HG03571 (cell line): Measurements from ENCODE around the gene LINC00632.
"Not testable (repeated sequence)": the region's sequence is repeated elsewhere in the genome, so short reads cannot be mapped to it uniquely, and the experiment has no call there.

ENCODE experiments used
- ATAC-seq: cut with Tn5 transposase; IDR thresholded peaks from one replicate; pipeline ENCODE4 v1.9.1; 2021; ENCODE audit not compliant: unreplicated experiment

The LINC00632 gene

DNA sequence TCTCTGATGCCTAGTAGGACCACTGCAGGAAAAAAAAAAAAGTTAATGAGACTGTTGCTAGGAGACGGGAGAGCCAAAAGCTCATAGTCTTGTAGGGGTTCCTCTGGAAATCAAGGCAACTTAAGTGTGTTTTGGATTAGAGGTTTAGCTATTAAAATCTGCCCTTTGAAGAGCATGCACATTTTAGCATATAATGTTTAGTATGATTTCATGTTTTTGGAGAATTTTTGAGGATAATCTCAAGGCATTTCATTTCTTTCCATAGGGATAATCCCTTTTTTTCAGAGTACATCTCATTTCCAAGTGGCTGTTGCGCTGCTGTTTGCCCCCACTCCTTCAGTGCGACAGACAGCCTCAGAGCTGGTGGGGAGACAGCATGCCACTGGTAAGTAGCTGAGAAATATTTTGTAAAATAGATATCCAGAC, at the start of gene LINC00632:
Gene LINC00632 (plus strand): TSS at position 339 of the 426 bp plus-strand sequence.
- no peak for ATAC-seq

DNA sequence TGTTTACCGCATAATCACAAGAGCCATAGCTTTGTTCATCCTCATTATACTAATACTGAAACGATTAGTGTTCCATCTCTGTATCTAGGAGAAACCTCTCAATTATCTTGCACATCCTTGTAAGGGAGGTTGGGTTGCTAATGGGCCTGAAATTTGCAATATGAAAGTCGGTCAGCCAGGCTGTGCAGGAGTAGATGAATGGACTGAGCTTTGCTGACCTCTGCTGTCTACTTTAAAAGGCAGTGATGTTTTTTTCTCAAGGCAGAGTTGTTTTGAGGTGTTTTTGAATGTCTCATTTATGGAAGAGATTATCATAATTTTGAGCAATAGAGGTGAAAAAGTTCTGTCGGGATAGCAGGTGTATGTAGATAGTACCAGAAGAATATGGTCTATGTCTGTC, 47.9 kb upstream of the LINC00632 start:
- ATAC-seq: no peak

DNA sequence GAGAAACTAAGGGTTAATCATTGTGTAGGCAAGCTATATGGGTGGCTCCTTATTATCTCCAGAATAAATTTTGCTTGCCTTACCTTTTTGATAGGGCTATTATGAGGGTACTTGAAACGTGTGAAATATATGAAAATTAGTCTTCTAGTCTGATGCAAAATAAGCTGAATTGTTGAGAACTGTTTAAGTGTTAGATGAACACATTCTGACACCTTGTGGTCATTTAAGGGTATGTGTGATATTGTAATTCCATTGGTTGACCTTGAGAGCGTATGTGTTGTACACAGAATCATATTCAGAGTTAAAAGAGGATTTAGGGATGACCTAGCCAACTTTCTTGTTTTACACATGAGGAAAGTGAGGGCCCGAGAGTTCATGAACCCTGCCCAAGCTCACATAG, 44.6 kb upstream of the LINC00632 start:
- no peak for ATAC-seq

DNA sequence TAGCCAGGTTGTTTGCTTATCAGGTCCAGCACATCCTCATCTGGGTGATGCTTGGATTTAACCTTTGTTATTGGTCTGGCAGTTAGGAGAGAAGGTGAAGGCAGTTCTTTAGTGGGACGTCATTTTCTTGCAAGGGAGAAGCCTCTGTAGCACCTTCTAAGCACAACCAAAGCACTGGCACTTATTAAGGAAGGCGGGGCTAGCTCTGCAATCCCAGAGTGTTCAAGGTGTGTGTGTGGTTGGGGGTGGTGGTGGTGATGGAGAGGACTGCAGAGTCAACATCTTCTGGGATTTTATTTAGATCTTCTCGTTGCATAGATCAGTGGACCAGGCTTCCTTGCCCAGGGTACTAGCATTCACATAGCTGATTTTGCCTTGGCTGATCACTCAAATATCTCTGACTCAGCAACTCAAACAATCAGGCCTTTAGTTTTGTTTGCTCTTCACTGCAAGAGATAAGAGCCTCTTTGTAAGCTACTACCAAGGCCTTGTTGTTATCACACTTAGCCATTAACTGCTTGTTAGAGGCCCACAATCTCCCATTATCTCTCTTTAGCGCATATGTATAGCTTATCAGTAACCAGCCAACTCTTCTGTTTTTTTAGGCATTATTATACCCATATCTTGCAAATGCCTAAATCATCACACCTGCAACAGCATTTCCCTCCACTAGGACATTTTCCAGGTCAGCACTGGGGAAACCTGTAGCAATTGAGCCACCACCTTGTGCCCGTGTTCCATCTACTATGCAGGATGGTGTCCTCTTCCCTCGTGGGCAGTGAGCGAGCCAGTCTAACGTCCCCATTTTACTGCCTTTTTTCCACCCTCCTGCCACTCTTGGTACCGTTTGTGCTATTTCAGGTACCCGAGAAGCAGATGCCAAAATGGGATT, 36.5 kb upstream of the LINC00632 start:
- no peak for ATAC-seq

DNA sequence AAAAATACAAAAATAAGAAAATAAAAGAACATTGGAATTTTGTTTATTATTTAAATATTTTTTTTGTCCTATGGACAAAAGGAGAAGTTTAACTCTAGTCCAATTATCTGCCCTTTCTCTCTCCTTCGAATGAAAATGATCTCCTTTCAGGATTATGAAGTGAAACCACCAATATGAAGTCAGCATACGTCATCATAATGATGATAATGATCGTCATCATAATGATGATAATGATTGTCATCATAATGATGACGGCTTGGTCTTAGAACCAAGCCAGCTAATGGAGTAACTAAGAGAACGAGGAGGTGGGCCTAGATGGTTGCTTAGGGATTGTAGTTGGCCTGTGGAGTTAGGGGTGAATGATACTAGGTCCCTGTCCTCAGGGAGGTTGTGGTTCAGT, 21.9 kb upstream of the LINC00632 start:
- no peak for ATAC-seq

DNA sequence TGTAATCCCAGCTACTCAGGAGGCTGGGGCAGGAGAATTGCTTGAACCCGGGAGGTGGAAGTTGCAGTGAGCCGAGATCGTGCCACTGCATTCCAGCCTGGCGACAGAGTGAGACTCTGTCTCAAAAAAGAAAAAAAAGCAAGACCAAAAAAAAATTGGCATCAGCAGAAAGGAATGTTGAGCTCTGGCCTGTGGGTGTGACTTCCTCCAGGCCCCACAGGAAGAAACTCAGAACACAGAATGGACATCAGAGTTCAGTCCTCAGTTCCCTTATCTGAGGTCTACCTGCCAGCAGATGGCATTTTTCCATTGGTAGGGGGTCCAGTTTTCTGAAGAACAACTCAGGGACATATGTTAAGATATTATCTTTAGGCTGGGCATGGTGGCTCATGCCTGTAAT, 18.0 kb upstream of the LINC00632 start:
- ATAC-seq: not testable (repeated sequence)

DNA sequence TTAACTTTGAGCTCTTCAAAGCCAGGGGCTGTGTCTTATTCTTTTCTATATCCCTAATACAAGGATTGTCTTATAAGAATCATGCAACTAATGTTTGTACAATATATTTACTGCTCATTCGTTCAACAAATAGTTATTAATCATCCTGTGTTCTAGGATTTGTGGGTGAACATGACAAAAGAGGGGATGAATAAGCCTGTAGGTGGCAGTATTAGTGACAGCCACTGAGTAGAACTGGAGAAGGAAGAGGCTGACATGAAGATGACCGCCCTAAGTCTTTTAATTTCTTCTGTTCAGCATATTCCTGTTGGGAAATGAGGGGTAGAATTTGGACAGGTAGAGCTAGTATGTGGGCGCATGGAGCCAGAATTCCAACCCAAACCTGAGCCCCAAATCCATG, 11.9 kb upstream of the LINC00632 start:
- no peak for ATAC-seq

DNA sequence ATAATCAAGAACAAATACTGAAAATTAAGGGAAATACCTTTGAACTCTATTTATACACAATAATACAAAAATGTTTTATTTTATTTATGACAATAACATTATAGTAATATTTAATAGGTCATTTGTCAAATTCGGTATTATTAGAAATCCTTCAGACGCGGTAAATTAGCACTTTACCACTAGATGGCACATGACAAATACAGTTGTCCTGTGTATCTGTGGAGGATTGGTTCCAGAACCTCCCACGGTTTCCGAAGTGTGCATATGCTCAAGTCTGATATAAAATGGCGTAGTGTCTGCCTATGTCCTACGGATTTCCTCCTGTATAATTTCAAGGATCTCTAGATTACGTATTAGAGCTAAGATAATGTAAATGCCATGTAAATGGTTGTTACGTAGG, 8.1 kb upstream of the LINC00632 start:
- no peak for ATAC-seq

DNA sequence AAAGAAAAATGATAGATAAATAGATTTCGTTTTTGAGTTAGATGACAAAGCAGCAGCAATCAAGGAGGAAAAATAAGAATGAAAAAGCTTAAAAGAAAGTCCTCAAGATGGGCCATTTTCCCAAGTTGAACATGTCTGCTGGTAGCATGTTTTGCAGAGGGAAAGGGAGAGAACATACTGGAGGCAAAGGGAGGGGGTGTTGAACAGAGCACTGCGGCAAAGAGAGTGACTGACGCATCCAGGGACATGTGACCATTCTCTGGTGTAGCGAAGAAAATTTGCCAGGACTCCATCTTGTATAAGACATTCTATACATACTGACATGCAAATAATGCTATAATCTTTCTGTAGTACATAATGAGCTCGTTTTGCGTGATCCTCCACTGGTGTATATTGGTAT, 1.2 kb downstream of the LINC00632 start:
- no peak for ATAC-seq

DNA sequence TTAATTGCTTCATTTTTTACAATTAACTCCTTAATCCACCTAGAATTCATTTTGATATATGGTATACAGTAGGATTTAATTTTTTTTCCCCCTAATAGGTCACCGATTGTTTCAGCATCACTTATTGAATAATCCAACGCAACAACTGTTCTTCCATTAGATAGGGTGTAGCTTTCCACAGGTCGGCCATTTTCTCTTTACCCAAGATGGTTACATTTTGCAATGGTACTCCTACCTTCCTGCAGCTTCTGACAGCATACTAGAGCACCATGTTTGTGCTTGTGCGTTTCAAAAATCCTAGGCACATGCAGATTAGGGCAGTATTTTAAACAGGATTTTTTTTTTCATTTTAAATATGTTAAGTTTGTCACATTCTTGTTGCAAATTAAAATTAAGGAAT, 2.3 kb downstream of the LINC00632 start:
- no peak for ATAC-seq

DNA sequence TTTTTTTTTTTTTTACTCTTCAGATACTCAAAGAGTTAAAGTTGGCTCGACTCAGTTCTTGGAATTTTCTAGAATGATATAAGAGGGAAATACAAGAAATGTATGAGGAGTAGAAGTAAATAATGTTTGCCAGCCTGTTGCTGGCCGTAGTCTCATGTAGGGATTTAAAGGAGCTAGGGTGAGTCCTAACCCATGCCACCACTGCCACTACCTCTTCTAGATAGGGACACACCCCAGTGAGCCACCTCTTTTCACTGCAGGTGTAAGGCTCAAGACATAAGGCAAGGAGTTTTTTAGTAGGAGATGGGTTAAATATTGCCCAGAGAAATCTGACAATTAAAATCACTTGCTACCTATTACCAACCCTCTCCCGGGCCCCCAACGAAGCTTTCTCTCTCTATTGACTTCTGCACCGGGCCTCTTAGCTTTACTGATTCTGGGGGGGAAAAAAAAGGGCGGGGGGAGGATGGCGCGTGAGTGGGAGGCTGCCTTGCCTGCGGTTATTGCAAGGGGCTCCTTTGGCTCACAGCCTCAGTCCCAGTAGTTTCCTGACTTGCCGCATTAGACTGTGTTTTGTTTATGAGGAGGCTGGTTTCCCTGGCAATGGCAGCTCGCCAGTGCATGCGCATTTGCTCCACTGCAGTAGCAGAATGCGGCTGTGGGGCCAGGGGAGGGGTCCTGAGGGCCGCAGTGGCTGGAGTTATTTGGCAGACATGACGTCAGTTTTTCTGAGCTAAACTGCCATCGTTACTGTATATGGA, 3.0 kb downstream of the LINC00632 start:
- ATAC-seq: no peak

DNA sequence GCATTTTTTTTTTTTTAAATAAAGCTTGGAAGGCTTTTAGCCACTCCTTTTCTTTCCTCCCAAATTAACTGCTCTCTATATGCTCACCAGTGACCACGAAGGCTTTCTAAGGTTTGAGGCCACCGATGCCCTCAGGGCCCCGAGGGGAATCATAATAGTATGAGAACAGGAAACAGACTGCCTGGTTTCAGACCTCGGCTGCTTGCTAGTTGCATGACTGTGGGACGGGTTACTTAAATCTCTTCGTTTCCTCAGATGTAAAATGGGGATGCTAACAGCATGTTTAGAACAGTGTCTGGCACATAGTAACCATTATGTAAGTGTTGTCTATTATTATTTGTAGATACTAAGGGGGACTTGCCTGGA, 3.6 kb downstream of the LINC00632 start:
- no peak for ATAC-seq

DNA sequence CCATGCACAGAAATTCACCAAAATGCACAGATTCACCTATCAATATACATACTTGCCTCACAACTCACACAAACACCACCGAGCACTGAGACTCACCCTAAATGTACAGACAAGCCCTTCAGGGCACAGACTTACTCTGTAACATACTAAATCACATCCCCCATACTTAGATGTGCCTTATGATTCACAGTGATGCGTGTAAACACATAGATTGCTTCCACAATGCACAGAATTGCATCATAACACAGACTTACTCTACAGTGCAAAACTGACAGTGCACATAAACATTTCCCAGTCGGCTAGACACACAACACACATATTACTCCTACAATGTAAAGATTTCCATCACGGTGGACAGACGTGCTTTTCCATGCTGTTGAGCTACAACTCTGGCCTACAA, 6.2 kb downstream of the LINC00632 start:
- ATAC-seq: no peak

DNA sequence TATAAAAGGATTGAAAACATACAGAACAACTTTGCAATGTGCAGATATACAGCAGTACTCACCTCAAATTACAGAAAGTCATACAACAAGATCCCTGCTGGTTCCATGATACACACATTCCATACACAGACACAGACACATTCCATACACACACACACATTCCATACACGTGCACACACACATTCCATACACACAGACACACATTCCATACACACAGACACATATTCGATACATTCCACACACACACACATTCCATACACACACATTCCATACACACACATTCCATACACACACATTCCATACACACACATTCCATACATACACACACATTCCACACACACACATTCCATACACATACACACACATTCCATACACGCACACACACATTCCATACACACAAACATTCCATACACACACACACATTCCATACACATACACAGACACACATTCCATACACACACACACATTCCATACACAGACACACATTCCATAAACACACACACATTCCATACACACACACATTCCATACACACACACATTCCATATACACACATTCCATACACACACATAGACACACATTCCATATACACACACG, 13.7 kb downstream of the LINC00632 start:
- no peak for ATAC-seq

DNA sequence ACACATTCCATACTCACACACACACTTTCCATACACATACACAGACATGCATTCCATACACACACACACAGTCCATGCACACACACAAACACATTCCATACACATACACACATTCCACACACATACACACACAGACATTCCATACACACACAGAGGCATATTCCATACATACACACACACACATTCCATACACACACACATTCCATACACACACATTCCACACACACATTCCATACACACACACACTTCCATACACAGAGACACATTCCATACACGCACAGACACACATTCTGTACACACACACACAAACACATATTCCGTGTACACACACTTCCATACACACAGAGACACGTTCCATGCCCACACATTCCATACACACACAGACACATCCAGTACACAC, 14.8 kb downstream of the LINC00632 start:
- no peak for ATAC-seq

DNA sequence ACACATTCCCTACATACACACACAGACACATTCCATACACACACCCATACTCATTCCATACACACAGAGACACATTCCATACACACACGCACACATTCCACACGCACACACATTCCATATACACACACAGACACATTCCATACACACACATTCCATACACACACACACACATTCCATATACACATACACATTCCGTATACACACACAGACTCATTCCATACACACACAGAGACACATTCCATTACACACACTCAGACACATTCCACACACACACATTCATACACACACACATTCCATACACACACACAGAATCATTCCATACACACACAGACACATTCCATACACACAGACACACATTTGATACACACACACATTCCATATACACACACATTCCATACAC, 15.2 kb downstream of the LINC00632 start:
- no peak for ATAC-seq

DNA sequence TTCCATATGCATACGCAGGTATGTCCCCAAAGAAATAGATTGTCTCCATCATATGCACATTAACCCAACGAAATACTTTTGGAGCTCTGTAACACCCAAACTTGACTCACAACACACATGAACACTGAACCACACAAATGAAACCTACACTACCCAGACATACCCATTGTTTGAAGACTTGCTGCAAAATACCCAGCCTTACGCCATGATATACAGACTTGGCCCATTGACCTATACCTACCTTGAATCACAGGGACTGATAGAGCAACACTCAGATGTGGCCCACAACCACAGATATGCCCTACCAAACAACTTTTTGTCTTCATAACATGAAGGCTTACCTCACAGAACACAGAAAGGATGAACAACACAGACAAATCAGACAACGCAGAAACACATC, 15.9 kb downstream of the LINC00632 start:
- ATAC-seq: no peak

DNA sequence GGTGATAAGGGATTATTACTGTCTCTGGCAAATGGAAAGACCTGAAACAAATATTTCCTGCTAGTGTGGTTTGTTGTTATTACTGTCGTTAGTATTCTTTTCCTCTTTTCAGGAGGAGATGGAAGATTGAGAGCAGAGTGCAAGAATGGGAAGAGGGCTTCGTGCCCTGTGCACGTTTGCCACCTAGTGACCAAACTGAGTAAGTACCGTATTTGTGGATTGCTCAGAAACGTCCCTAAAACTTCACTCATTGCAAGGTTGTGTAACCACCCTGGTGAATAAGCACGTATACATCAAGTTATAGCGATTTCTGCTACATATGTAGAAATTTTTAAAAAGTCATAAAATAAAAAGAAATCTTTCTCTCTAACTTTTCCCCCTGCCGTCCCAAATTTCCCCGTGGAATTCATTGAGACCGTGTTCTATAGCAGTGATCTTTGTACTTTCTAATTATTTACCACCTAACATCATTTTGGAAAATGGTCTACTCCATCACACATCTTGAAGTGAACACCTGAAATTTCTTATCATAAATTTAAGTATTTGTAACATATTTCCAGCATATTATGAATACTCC, 24.3 kb downstream of the LINC00632 start:
- ATAC-seq: peak; percentile 57

DNA sequence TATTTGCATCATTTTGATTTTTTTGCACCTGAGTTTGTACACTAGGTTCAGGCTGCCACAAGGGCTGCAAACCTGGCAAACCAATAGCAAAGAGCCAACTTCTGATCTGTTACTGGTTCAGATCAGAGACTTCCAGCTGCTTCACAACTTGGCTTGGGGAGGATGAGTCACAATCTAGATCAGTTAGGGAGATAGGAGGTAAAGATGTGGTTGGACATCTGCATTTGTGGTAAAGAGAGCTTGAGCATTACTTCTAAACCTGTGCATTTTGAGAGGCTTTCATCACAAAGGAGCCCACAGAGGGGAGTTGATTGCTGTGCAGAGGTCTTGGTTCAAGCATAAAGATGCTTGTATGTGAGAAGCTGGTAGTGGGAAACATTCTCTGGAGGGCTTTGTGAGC, 34.5 kb downstream of the LINC00632 start:
- no peak for ATAC-seq

DNA sequence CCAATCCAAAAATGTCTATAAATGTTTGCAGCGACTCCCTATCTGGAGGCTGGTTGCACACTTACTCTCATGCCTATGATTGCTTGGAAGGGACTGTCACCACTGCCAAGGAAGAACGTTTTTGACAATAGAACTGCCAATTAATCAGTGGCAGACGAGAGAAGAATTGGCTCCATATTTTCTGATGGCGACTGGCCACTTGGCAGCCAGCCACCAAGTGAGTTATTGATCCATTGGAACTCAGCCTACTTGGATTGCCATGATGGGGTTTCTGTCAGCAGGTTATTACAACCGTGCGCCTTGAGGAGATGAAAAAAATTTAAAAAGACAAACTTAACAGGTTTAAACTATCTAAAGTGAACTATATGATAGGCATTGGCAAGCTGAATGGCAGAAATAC, 47.4 kb downstream of the LINC00632 start:
- no peak for ATAC-seq

DNA sequence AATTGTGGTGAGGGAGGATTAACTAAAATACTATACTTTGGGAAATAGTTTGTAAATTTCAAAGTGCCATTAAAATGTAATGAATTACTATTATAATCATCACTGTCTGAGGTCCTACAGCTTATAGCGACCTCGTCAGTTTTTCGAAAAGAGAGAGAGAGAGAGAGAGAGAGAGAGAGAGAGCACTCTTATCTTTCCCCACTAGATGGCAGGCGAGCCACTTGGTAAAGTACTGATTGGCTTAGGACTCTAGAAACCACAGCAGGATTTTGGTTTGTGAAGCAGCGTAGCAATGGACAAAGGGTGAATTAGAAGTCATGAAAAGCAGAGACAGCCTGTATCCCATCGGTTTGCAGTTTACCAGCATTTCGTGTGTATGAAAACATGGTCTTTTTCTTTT, 52.5 kb downstream of the LINC00632 start:
- peak; percentile 53 for ATAC-seq
